Head of caudate nucleus (tissue), 42 donors: ENCODE data around the gene OPRD1.
A peak's percentile ranks its signal among the peaks of the same experiment; 100 is the strongest.
"Not testable (repeated sequence)": the region's sequence is repeated elsewhere in the genome, so short reads cannot be mapped to it uniquely, and the experiment has no call there.

Experiments used
- DNase-seq, 42 donors: peaks; one replicate each; pipeline versions ENCODE4 v3.0.0 to v3.0.0-alpha.2; 2020 to 2021; ENCODE audit warnings: mixed read lengths in 7 of 42
- intact Hi-C: fragments of 100-400 bp; cut with DNase I; formaldehyde crosslinking; loops from one replicate; pipeline ENCODE4 v1.15.0; 2022

Gene OPRD1

GRCh38 chr1:28811766-28812668 is at the start of gene OPRD1:
Gene OPRD1 (plus strand): TSS chr1:28812170. CDS start chr1:28812384, 214 bp downstream.
- intact Hi-C loops: no loop called here
- DNase-seq: peak in 6 of 42 donors; percentile 15 to 61 (median 36)

- intact Hi-C loops: no loop called here
- DNase-seq: no peak
These were observed 45.3 kb upstream of the OPRD1 start for GRCh38 chr1:28766532-28767183.

DNA sequence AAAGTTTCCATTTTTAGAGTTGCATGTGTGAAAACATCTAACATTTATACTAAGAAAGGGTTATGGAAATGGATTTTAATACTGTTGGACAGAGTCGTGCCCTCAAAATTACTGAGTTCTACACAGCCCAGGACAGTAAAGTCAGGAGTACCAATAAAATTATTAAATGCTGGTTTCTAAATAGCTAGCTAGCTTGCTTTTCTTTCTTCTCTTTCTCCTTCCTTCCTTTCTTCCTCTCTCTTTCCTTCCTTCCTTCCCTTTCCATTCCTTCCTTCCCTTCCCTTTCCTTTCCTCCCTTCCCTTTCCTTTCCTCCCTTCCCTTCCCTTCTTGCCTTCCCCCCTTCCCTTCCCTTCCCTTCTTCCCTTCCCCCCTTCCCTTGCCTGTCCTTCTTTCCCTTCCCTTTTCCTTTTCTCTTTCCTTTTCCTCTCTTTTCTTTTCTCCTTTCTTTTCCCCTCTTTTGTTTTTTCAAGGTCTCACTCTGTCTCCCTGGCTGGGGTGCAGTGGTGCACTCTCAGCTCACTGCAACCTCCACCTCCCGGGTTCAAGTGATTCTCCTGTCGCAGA is 41.3 kb upstream of the OPRD1 start:
- intact Hi-C loops: no loop called here
- DNase-seq: no peak

GRCh38 chr1:28771921-28772320 is 40.0 kb upstream of the OPRD1 start:
- DNase-seq: peak in 1 of 42 donors; percentile 5
- intact Hi-C loops: not testable (repeated sequence)

DNA sequence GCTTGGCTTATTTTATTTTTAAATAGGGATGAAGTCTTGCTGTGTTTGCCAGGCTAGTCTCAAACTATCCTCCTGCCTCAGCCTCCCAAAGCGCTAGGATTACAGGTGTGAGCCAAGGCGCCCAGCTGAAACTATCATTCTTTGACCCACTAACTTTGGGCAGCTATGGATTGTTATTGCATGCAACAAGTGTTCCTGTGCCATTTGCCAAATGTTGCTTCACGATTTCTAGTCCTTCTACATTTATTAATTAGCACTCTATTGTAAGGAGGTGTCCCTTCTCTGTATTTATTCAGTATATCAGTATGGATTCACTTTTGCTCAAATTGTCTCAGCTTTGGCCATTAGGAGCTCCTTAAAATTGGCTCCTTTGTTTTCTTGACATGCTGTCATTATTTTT is 38.9 kb upstream of the OPRD1 start:
- DNase-seq: no peak
- intact Hi-C loops: no loop called here

GRCh38 chr1:28775121-28775942 is 36.6 kb upstream of the OPRD1 start:
- intact Hi-C loops: no loop called here

DNA sequence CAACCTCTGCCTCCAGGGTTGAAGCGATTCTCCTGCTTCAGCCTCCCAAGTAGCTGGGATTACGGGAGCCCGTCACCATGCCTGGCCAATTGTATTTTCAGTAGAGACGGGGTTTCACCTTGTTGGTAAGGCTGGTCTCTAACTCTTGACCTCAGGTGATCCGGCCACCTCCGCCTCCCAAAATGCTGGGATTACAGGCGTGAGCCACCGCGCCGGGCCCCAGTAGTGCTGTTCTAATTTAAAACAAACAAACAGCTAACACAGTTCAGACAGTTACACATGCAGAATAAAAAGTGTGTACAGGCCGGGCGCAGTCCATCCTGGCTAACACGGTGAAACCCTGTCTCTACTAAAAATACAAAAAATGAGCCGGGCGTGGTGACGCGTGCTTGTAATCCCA is 35.6 kb upstream of the OPRD1 start:
- intact Hi-C loops: no loop called here
- no peak for DNase-seq

More at GRCh38 chr1:28775121-28775942, 36.6 kb upstream of the OPRD1 start:
- DNase-seq: peak in 41 of 42 donors; percentile 32 to 80 (median 57)

DNA sequence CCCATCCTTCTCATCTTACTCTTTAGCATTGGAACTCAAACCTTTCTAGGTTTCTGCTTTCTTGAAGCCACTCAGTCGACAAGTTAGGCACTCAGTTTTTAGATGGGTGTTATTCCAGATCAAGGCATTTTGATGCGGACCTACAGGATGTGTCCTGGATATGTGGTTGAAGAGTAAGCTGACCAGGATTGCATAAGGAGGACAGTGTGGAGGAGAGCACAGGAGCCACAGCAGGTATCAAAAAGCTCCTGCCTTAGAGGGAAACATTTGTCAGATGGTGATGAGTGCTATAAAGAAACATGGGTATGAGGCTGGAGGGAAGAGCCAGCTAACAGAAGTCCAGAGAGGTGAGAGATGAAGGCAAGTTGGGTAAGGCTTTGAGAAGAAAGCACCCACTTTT is 33.9 kb upstream of the OPRD1 start:
- intact Hi-C loops: no loop called here
- no peak for DNase-seq

GRCh38 chr1:28779751-28780408 is 32.1 kb upstream of the OPRD1 start:
- intact Hi-C loops: no loop called here

DNA sequence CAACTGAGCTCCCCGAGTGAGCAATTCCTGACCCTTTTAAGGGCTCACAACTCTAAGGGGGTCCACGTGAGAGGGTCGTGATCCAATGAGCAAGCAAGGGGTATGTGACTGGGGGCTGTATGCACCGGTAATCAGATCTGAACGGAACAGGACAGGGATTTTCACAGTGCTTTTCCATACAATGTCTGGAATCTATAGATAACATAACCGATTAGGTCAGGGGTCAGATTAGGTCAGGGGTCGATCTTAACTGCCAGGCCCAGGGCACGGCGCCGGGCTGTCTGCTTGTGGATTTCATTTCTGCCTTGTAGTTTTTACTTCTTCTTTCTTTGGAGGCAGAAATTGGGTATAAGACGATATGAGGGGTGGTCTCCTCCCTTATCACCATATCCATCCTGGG is 30.7 kb upstream of the OPRD1 start:
- DNase-seq: no peak
- intact Hi-C loops: no loop called here

More at GRCh38 chr1:28779751-28780408, 32.1 kb upstream of the OPRD1 start:
- no peak for DNase-seq

DNA sequence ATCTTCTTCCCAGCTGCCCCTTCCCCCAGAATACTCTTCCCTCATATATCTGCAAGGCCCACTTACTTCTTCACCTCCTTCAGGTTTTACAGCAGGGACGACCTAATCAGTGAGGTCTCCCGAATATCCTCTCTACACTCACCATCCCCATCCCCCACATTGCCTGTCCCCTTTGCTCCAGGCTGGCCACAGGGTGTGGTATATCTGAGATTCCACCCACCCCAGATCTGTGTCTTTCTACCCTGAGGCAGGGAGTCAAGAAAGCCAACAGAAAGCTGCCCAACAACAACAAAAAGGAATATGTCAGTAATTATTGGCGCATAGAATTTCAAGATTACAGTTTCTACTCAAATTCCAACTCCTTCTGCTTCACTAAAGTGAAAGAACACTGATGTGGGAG is 30.0 kb upstream of the OPRD1 start:
- intact Hi-C loops: no loop called here
- DNase-seq: no peak

DNA sequence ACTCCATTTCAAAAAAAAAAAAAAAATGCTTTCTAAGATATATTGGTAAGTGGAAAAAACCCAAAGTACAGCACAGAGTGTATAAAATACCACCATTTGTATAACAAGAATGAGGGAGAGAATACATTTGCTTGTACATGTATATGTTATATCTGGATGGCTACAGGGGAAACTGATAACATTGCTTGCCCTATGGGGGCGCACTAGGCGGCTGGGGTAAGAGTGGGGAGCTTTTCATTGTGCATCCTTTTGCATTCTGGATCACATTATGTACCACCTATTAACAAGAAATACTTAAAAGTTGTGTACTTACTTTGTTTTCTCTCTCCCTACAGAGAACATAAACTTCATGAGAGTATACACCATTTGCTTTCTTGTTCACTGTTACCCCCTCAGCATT is 28.6 kb upstream of the OPRD1 start:
- DNase-seq: no peak
- intact Hi-C loops: no loop called here

- no peak for DNase-seq
- intact Hi-C loops: no loop called here
These were observed 22.6 kb upstream of the OPRD1 start for GRCh38 chr1:28789412-28789811.

DNA sequence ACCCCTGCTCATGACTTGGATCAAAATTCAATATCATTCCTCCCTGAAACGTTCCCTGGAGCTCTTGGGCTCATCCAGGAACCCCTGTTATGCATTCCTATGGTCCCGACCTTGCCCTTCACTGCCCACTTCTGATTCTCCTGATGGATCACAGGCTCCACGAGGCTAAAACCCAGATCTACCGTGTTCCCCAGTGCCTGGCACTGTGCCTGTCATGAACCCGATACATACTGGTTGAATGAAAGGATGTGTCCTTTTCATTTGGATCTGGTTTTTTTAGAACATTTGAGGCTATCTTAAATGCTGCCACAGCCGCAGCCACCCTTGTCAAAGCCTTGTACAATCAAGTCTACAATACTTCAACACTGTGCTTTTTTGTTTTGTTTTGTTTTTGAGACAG is 22.2 kb upstream of the OPRD1 start:
- no peak for DNase-seq
- intact Hi-C loops: no loop called here

- intact Hi-C loops: no loop called here
- DNase-seq: no peak
These were observed 21.5 kb upstream of the OPRD1 start for GRCh38 chr1:28790377-28791035.

GRCh38 chr1:28791929-28792328 is 20.0 kb upstream of the OPRD1 start:
- DNase-seq, intact Hi-C loops: not testable (repeated sequence)

DNA sequence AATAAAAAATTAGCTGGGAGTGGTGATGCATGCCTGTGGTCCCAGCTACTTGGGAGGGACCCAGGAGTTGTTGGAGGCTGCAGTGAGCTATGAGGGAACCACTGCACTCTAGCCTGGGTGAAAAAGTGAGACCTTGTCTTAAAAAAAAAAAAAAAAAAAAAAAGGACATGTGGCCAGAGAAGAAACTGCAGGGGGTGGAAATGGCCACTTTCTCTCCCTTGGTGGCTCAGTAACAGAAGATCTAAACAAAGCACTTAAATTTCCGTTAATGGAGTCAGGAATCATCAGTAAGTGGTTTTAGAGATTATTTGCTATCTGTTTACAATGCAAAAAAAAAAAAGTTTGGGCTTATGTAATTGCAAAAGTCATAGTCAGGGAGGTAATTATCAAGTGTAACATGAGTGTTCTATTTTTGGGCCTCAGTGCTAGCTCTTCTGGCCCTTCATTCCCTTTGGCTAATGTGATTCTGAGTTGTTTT is 19.3 kb upstream of the OPRD1 start:
- DNase-seq: no peak
- intact Hi-C loops: no loop called here

DNA sequence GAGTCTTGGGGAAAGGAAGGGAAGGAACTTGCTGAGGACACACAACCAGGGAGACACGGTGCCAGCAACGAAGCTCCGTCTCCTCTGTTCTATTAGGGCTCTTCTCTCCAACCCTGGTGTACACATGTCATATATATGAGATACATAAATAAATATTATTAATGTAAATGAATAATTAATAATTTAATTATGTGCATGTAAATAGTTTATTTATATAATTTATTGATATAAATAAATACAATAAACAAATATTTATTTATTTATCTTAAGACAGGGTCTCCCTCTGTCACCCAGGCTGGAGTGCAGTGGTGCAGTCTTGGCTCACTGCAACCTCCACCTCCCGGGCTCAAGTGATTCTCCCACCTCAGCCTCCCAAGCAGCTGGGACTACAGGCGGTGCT is 17.4 kb upstream of the OPRD1 start:
- DNase-seq, intact Hi-C loops: not testable (repeated sequence)
